CD14-positive monocyte (primary cell): ENCODE data around the gene JSRP1. TPM values are rescaled to one million over a fixed set of nuclear protein-coding genes. Genes with fewer than 3 reads are reported as not detected.
A peak's percentile ranks its signal among the peaks of the same experiment; 100 is the strongest.

Experiments used
- DNase-seq, 3 donors: peaks; one replicate each; pipeline ENCODE4 v3.0.0-alpha.2; 2011 to 2022
- H2AFZ ChIP-seq: 2 replicates; pipeline ENCODE4 v1.6.0; 2012; ENCODE audit warnings: mild to moderate bottlenecking, low read depth, low read length, inconsistent platforms; ENCODE audit not compliant: insufficient read depth, poor library complexity, severe bottlenecking
- H3K27ac ChIP-seq, 2 donors: 1 replicate in 1 of 2; 2 replicates in 1 of 2; pipeline ENCODE4 v1.5.1; 2012 to 2013; ENCODE audit warnings: low read length in 2 of 2, control low read depth in 1 of 2, inconsistent platforms in 1 of 2, low read depth in 1 of 2, mild to moderate bottlenecking in 1 of 2
- H3K27me3 ChIP-seq, 2 donors: one replicate each; pipeline versions ENCODE4 v1.6.0 to v1.6.1; 2011 to 2013; ENCODE audit warnings: low read length in 2 of 2; ENCODE audit not compliant: control insufficient read depth in 2 of 2, insufficient read depth in 2 of 2
- H3K36me3 ChIP-seq, 2 donors: replicated peaks in 1 of 2; 1 replicate in 1 of 2; 2 replicates in 1 of 2; pipeline versions ENCODE4 v1.5.1 to v1.6.1; 2012 to 2013; ENCODE audit warnings: low read length in 2 of 2, control low read depth in 1 of 2, inconsistent platforms in 1 of 2, mild to moderate bottlenecking in 1 of 2; ENCODE audit not compliant: insufficient read depth in 2 of 2, control insufficient read depth in 1 of 2
- H3K4me1 ChIP-seq, 2 donors: 1 replicate in 1 of 2; 2 replicates in 1 of 2; pipeline versions ENCODE4 v1.5.1 to v1.6.1; 2012 to 2013; ENCODE audit warnings: low read length in 2 of 2, control low read depth in 1 of 2, inconsistent platforms in 1 of 2, mild to moderate bottlenecking in 1 of 2, moderate library complexity in 1 of 2; ENCODE audit not compliant: insufficient read depth in 2 of 2, control insufficient read depth in 1 of 2
- H3K4me2 ChIP-seq: replicated peaks from 2 replicates; pipeline ENCODE3; 2012; ENCODE audit warnings: low read length, moderate library complexity, mild to moderate bottlenecking; ENCODE audit not compliant: poor library complexity, severe bottlenecking; ENCODE audit errors: extremely low read depth
- H3K4me3 ChIP-seq, 3 experiments: fragments of 200-600 bp in 1 of 3; sonication (generic) in 1 of 3; replicated peaks in 1 of 3; 1 replicate in 2 of 3; 2 replicates in 1 of 3; pipeline ENCODE4 v1.5.1; 2011 to 2013; ENCODE audit warnings: low read length in 3 of 3, mild to moderate bottlenecking in 3 of 3, control low read depth in 2 of 3, low read depth in 2 of 3, inconsistent platforms in 1 of 3, moderate library complexity in 1 of 3
- H3K79me2 ChIP-seq: 2 replicates; pipeline ENCODE4 v1.6.0; 2012; ENCODE audit warnings: mild to moderate bottlenecking, control low read depth, inconsistent platforms, low read length, moderate library complexity; ENCODE audit not compliant: insufficient read depth
- H3K9ac ChIP-seq: 2 replicates; pipeline ENCODE4 v1.6.0; 2017; ENCODE audit warnings: low read length, mild to moderate bottlenecking; ENCODE audit not compliant: insufficient read depth, poor library complexity, severe bottlenecking
- H3K9me3 ChIP-seq, 2 donors: replicated peaks in 1 of 2; 1 replicate in 1 of 2; 2 replicates in 1 of 2; pipeline versions ENCODE4 v1.5.1 to v1.6.1; 2012 to 2013; ENCODE audit warnings: low read length in 2 of 2, control low read depth in 1 of 2; ENCODE audit not compliant: control insufficient read depth in 1 of 2, insufficient read depth in 1 of 2
- H4K20me1 ChIP-seq: 2 replicates; pipeline ENCODE4 v1.6.0; 2012; ENCODE audit warnings: mild to moderate bottlenecking, low read length, control low read depth, moderate library complexity; ENCODE audit not compliant: insufficient read depth
- H3K27ac Mint-ChIP-seq, 7 donors: one replicate each; pipeline ENCODE4 v1.8.0; 2020; ENCODE audit warnings: mild to moderate bottlenecking in 7 of 7, mixed read lengths in 7 of 7, moderate library complexity in 6 of 7, inconsistent platforms in 2 of 7
- H3K27me3 Mint-ChIP-seq, 3 donors: one replicate each; pipeline ENCODE4 v1.8.0; 2021 to 2022; ENCODE audit warnings: low read depth in 3 of 3, mild to moderate bottlenecking in 3 of 3, mixed read lengths in 3 of 3, moderate library complexity in 3 of 3, inconsistent platforms in 1 of 3
- H3K36me3 Mint-ChIP-seq, 2 donors: one replicate each; pipeline ENCODE4 v1.8.0; 2020; ENCODE audit warnings: mixed read lengths in 2 of 2, inconsistent platforms in 1 of 2, mild to moderate bottlenecking in 1 of 2
- H3K4me1 Mint-ChIP-seq: one replicate; pipeline ENCODE4 v1.8.0; 2020; ENCODE audit warnings: mild to moderate bottlenecking, mixed read lengths
- H3K4me3 Mint-ChIP-seq, 2 donors: one replicate each; pipeline ENCODE4 v1.8.0; 2020; ENCODE audit warnings: mild to moderate bottlenecking in 2 of 2, mixed read lengths in 2 of 2, moderate library complexity in 1 of 2
- H3K9me3 Mint-ChIP-seq, 7 donors: one replicate each; pipeline ENCODE4 v1.8.0; 2020 to 2022; ENCODE audit warnings: mixed read lengths in 7 of 7, mild to moderate bottlenecking in 6 of 7, moderate library complexity in 6 of 7, inconsistent platforms in 2 of 7
- WGBS: methylation state at CpG from one replicate; pipeline ENCODE4 v1.1.5; 2013; ENCODE audit warnings: missing lambda C conversion rate; ENCODE audit not compliant: insufficient coverage; 5-methylcytosine and 5-hydroxymethylcytosine counted together
- intact Hi-C, 2 donors: fragments of 100-400 bp; cut with micrococcal nuclease; formaldehyde crosslinking; loops; one replicate each; pipeline versions ENCODE4 v1.15.0 to v1.15.1; 2023
- polyA plus RNA-seq, 3 donors: library from polyadenylated mRNA; depleted of rRNA in 1 of 3; unstranded in 2 of 3; stranded (reverse) in 1 of 3; fragments of 300-500 nt in 2 of 3; fragments of >200 nt in 1 of 3; fragmentation: Illumina TruSeq in 2 of 3; gene quantifications; 1 replicate in 2 of 3; 2 replicates in 1 of 3; pipeline ENCODE4 v1.2.3, GENCODE V29; 2012 to 2021
- TF ChIP-seq, protein P1 (sequence below): fragments of 200-600 bp; IDR thresholded peaks from one replicate; pipeline ENCODE4 v1.8.0; 2022; ENCODE audit warnings: antibody characterized with exemption, mild to moderate bottlenecking

The JSRP1 gene
- polyA plus RNA-seq, 3 donors = 0.38 to 0.50 TPM; not detected in 1

- H3K27me3 Mint-ChIP-seq = peaks cover 41 to 70% (median 42%) of the 10 kb centered on the region in 3 donors
- no peak overlapping the region for H3K27ac ChIP-seq
- peaks cover 0 to 14% of the 10 kb centered on the region in 2 donors for H3K9me3 ChIP-seq
- no peak overlapping the region for H3K9ac ChIP-seq
- peaks cover 22% of the 10 kb centered on the region for H3K4me1 Mint-ChIP-seq
- intact Hi-C loops = no loop called here
- H3K79me2 ChIP-seq = no peaks in the 10 kb centered on the region
- H3K36me3 ChIP-seq = peaks cover 25 to 26% of the 10 kb centered on the region in 2 donors
- H3K36me3 Mint-ChIP-seq = peaks cover 17 to 24% of the 10 kb centered on the region in 2 donors
- peak overlapping the region in 2 of 3 experiments; percentile 20 to 70 for H3K4me3 ChIP-seq
- DNase-seq = no peak
- no peak overlapping the region for H3K27ac Mint-ChIP-seq
- H2AFZ ChIP-seq = peak overlapping the region; percentile 71
- 4% methylated on average over 125 of the region's 125 CpGs for WGBS
- peak overlapping the region; percentile 74 for H3K4me2 ChIP-seq
- H3K4me1 ChIP-seq = peaks cover 32 to 42% of the 10 kb centered on the region in 2 donors
- H3K9me3 Mint-ChIP-seq = peaks cover 0 to 8% (median 0%) of the 10 kb centered on the region in 7 donors
- H3K4me3 Mint-ChIP-seq = peak overlapping the region; percentile 66 to 84
- TF ChIP-seq, protein P1, sequence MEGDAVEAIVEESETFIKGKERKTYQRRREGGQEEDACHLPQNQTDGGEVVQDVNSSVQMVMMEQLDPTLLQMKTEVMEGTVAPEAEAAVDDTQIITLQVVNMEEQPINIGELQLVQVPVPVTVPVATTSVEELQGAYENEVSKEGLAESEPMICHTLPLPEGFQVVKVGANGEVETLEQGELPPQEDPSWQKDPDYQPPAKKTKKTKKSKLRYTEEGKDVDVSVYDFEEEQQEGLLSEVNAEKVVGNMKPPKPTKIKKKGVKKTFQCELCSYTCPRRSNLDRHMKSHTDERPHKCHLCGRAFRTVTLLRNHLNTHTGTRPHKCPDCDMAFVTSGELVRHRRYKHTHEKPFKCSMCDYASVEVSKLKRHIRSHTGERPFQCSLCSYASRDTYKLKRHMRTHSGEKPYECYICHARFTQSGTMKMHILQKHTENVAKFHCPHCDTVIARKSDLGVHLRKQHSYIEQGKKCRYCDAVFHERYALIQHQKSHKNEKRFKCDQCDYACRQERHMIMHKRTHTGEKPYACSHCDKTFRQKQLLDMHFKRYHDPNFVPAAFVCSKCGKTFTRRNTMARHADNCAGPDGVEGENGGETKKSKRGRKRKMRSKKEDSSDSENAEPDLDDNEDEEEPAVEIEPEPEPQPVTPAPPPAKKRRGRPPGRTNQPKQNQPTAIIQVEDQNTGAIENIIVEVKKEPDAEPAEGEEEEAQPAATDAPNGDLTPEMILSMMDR = no peak
- peaks cover 18 to 51% of the 10 kb centered on the region in 2 donors for H3K27me3 ChIP-seq
- peaks cover 63% of the 10 kb centered on the region for H4K20me1 ChIP-seq
These were observed 4.8 kb downstream of the JSRP1 start for GRCh38 chr19:2251106-2252054.

DNA sequence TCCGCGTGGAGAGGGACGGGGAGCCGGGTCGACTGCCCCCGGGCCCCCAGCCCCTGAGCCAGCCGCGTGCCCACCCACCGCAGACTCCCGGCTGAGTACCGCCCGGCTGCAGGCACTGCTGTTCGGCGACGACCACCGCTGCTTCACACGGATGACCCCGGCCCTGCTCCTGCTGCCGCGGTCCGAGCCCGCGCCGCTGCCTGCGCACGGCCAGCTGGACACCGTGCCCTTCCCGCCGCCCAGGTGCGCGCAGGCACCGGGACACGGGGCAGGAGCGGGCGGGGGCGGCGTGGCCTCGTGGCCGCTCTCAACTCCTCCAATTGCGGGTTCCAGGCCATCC, 5.5 kb downstream of the JSRP1 start:
- Mint-ChIP-seq H3K36me3 (peaks cover 20 to 30% of the 10 kb centered on the region in 2 donors), H3K4me1 (peaks cover 22% of the 10 kb centered on the region), H3K27ac (no peak overlapping the region), H3K9me3 (peaks cover 0 to 8% (median 0%) of the 10 kb centered on the region in 7 donors), H3K4me3 (no peak overlapping the region), H3K27me3 (peaks cover 39 to 68% (median 42%) of the 10 kb centered on the region in 3 donors)
- intact Hi-C loops = no loop called here
- peaks cover 70% of the 10 kb centered on the region for H4K20me1 ChIP-seq
- no peaks in the 10 kb centered on the region for H3K79me2 ChIP-seq
- H3K4me1 ChIP-seq = peaks cover 32 to 42% of the 10 kb centered on the region in 2 donors
- peaks cover 18 to 51% of the 10 kb centered on the region in 2 donors for H3K27me3 ChIP-seq
- no peak overlapping the region for H3K27ac ChIP-seq
- peak overlapping the region; percentile 74 for H3K4me2 ChIP-seq
- H3K4me3 ChIP-seq = no peak overlapping the region
- H3K36me3 ChIP-seq = peaks cover 31 to 32% of the 10 kb centered on the region in 2 donors
- H2AFZ ChIP-seq = no peak overlapping the region
- H3K9ac ChIP-seq = no peak overlapping the region
- TF ChIP-seq, protein P1 = no peak
- DNase-seq = no peak
- H3K9me3 ChIP-seq = peaks cover 0 to 14% of the 10 kb centered on the region in 2 donors
- WGBS = 13% methylated on average over 40 of the region's 40 CpGs
